ENCODE results near the gene CDH23.

- TF ChIP-seq POLR2A (IDR thresholded peaks at IDR 0.05) (no peak), POLR2AphosphoS5 (IDR thresholded peaks at IDR 0.05) (no peak)
Measured at GRCh38 chr10:71382028-71382427, 14.7 kb upstream of the CDH23 start.

Data from upper lobe of left lung (tissue), 4 donors.